Common myeloid progenitor, CD34-positive (primary cell): ENCODE measurements around the gene GRIP2.
A peak's percentile ranks its signal among the peaks of the same experiment; 100 is the strongest.

Experiments used
- CTCF ChIA-PET: fragments of 350-600 bp; sonication (Branson Sonifier 250); formaldehyde crosslinking; loops from one replicate; lab custom pipeline; 2021; ENCODE audit warnings: antibody characterized with exemption; lab: Charles Lee
- POLR2A ChIA-PET: fragments of 350-600 bp; sonication (Branson Sonifier 250); formaldehyde crosslinking; loops from one replicate; lab custom pipeline; 2021; ENCODE audit warnings: antibody characterized with exemption; lab: Charles Lee
- DNase-seq, 3 donors: peaks; one replicate each; pipeline versions ENCODE4 v3.0.0 to v3.0.0-alpha.2; 2013
- H3K27ac ChIP-seq, 2 experiments: 1 replicate in 1 of 2; 2 replicates in 1 of 2; pipeline ENCODE4 v1.7.0; 2013; ENCODE audit warnings: inconsistent platforms in 2 of 2, low read length in 2 of 2, mild to moderate bottlenecking in 2 of 2, low read depth in 1 of 2, moderate library complexity in 1 of 2; ENCODE audit not compliant: severe bottlenecking in 2 of 2, insufficient read depth in 1 of 2, poor library complexity in 1 of 2
- H3K27me3 ChIP-seq, 5 experiments: replicated peaks in 2 of 5; 1 replicate in 3 of 5; 2 replicates in 2 of 5; pipeline versions ENCODE4 v1.6.1 to v1.7.0; 2013; ENCODE audit warnings: low read length in 4 of 5, mild to moderate bottlenecking in 2 of 5, moderate library complexity in 2 of 5, inconsistent platforms in 1 of 5; ENCODE audit not compliant: insufficient read depth in 5 of 5, control insufficient read depth in 4 of 5
- H3K36me3 ChIP-seq, 4 experiments: 1 replicate in 2 of 4; 2 replicates in 2 of 4; pipeline versions ENCODE4 v1.6.1 to v1.7.0; 2013; ENCODE audit warnings: low read length in 3 of 4, control low read depth in 1 of 4, mild to moderate bottlenecking in 1 of 4; ENCODE audit not compliant: control insufficient read depth in 4 of 4, insufficient read depth in 4 of 4
- H3K4me1 ChIP-seq, 4 experiments: 1 replicate in 3 of 4; 2 replicates in 1 of 4; pipeline versions ENCODE4 v1.6.1 to v1.7.1; 2013; ENCODE audit warnings: low read length in 3 of 4, mild to moderate bottlenecking in 3 of 4, control low read depth in 1 of 4, inconsistent platforms in 1 of 4, moderate library complexity in 1 of 4; ENCODE audit not compliant: control insufficient read depth in 4 of 4, insufficient read depth in 4 of 4; ENCODE audit errors: control extremely low read depth in 1 of 4
- H3K4me3 ChIP-seq, 7 experiments: 1 replicate in 4 of 7; 2 replicates in 3 of 7; pipeline versions ENCODE4 v1.5.1 to v1.7.0; 2013; ENCODE audit warnings: mild to moderate bottlenecking in 7 of 7, low read length in 6 of 7, moderate library complexity in 6 of 7, inconsistent platforms in 2 of 7, low read depth in 2 of 7, control low read depth in 1 of 7; ENCODE audit not compliant: insufficient read depth in 4 of 7, control insufficient read depth in 1 of 7; ENCODE audit errors: extremely low read depth in 1 of 7
- H3K9me3 ChIP-seq, 5 experiments: 1 replicate in 4 of 5; 2 replicates in 1 of 5; pipeline versions ENCODE4 v1.6.1 to v1.7.1; 2013; ENCODE audit warnings: low read length in 4 of 5, mild to moderate bottlenecking in 2 of 5, inconsistent platforms in 1 of 5, low read depth in 1 of 5, moderate library complexity in 1 of 5; ENCODE audit not compliant: control insufficient read depth in 4 of 5, insufficient read depth in 2 of 5; ENCODE audit errors: control extremely low read depth in 1 of 5
- WGBS: methylation state at CpG from one replicate; pipeline ENCODE4 v1.1.5; 2013; ENCODE audit not compliant: insufficient coverage; 5-methylcytosine and 5-hydroxymethylcytosine counted together

The GRIP2 gene

GRCh38 chr3:14456794-14457193 lies 83.3 kb downstream of the GRIP2 start:
- H3K27ac ChIP-seq = no peak overlapping the region
- POLR2A ChIA-PET = interaction anchor here (0.8 kb wide), 1 partner anchor 18 kb away, joined by 5 read pairs; no protein-coding TSS in a partner anchor
- no peak overlapping the region for H3K4me3 ChIP-seq
- H3K36me3 ChIP-seq = peaks cover 5 to 93% (median 73%) of the 10 kb centered on the region in 4 experiments
- no peaks in the 10 kb centered on the region for H3K27me3 ChIP-seq
- WGBS = 97% methylated on average over 7 of the region's 8 CpGs
- peaks cover 0 to 10% (median 3%) of the 10 kb centered on the region in 4 experiments for H3K4me1 ChIP-seq
- H3K9me3 ChIP-seq = no peaks in the 10 kb centered on the region
- CTCF ChIA-PET = interaction anchor here (0.9 to 11.0 kb wide), 9 partner anchors 10 to 254 kb away, joined by 3 to 123 read pairs (median 13); no protein-coding TSS in a partner anchor
- no peak for DNase-seq

GRCh38 chr3:14455571-14456317 lies 84.4 kb downstream of the GRIP2 start:
- no peak overlapping the region for H3K27ac ChIP-seq
- H3K27me3 ChIP-seq = no peaks in the 10 kb centered on the region
- POLR2A ChIA-PET = interaction anchor here (0.8 kb wide), 1 partner anchor 17 kb away, joined by 5 read pairs; no protein-coding TSS in a partner anchor
- no peak overlapping the region for H3K4me3 ChIP-seq
- WGBS = 76% methylated on average over 6 of the region's 6 CpGs
- peaks cover 0 to 10% (median 3%) of the 10 kb centered on the region in 4 experiments for H3K4me1 ChIP-seq
- CTCF ChIA-PET = interaction anchor here (0.8 to 11.0 kb wide), 11 partner anchors 9 to 253 kb away, joined by 3 to 123 read pairs (median 13); no protein-coding TSS in a partner anchor
- DNase-seq = no peak
- H3K36me3 ChIP-seq = peaks cover 5 to 93% (median 73%) of the 10 kb centered on the region in 4 experiments
- H3K9me3 ChIP-seq = no peaks in the 10 kb centered on the region

- ChIA-PET POLR2A (interaction anchor here (0.6 kb wide), 1 partner anchor 122 kb away, joined by 3 read pairs; no protein-coding TSS in a partner anchor), CTCF (interaction anchor here (0.7 to 11.0 kb wide), 9 partner anchors 9 to 250 kb away, joined by 3 to 123 read pairs (median 8); no protein-coding TSS in a partner anchor)
- H3K4me1 ChIP-seq = peaks cover 0 to 10% (median 3%) of the 10 kb centered on the region in 4 experiments
- H3K27ac ChIP-seq = no peak overlapping the region
- H3K4me3 ChIP-seq = no peak overlapping the region
- DNase-seq = no peak
- H3K36me3 ChIP-seq = peaks cover 5 to 93% (median 71%) of the 10 kb centered on the region in 4 experiments
- no peaks in the 10 kb centered on the region for H3K27me3 ChIP-seq
- WGBS = 98% methylated on average over 6 of the region's 8 CpGs
- no peaks in the 10 kb centered on the region for H3K9me3 ChIP-seq
These were observed 85.4 kb downstream of the GRIP2 start for GRCh38 chr3:14454639-14455310.

GRCh38 chr3:14453876-14454638 lies 86.1 kb downstream of the GRIP2 start:
- ChIA-PET POLR2A (interaction anchor here (0.5 to 0.6 kb wide), 2 partner anchors 122 to 313 kb away, joined by 3 read pairs; no protein-coding TSS in a partner anchor), CTCF (interaction anchor here (0.7 to 11.0 kb wide), 11 partner anchors 8 to 250 kb away, joined by 3 to 123 read pairs (median 8); no protein-coding TSS in a partner anchor)
- Histone ChIP-seq H3K4me3 (no peak overlapping the region), H3K36me3 (peaks cover 4 to 90% (median 69%) of the 10 kb centered on the region in 4 experiments), H3K4me1 (peaks cover 0 to 10% (median 3%) of the 10 kb centered on the region in 4 experiments), H3K9me3 (no peaks in the 10 kb centered on the region), H3K27me3 (no peaks in the 10 kb centered on the region), H3K27ac (no peak overlapping the region)
- WGBS = 74% methylated on average over 16 of the region's 23 CpGs
- DNase-seq = peak in 2 of 3 donors; percentile 71 to 78

- no peaks in the 10 kb centered on the region for H3K9me3 ChIP-seq
- CTCF ChIA-PET = interaction anchor here (0.8 to 3.5 kb wide), 7 partner anchors 9 to 193 kb away, joined by 3 to 27 read pairs (median 5); no protein-coding TSS in a partner anchor
- no peaks in the 10 kb centered on the region for H3K27me3 ChIP-seq
- no peak overlapping the region for H3K4me3 ChIP-seq
- peaks cover 4 to 94% (median 72%) of the 10 kb centered on the region in 4 experiments for H3K36me3 ChIP-seq
- H3K4me1 ChIP-seq = peaks cover 0 to 10% (median 3%) of the 10 kb centered on the region in 4 experiments
- no peak overlapping the region for H3K27ac ChIP-seq
- POLR2A ChIA-PET = interaction anchor here (0.5 to 0.7 kb wide), 2 partner anchors 212 to 312 kb away, joined by 3 read pairs; no protein-coding TSS in a partner anchor
- 96% methylated on average over 22 of the region's 25 CpGs for WGBS
- DNase-seq = no peak
These were observed 87.1 kb downstream of the GRIP2 start for GRCh38 chr3:14452740-14453710.
